ENCODE measurements around the gene ICAM2.
A peak's percentile ranks its signal among the peaks of the same experiment; 100 is the strongest.
"Not testable (repeated sequence)": the region's sequence is repeated elsewhere in the genome, so short reads cannot be mapped to it uniquely, and the experiment has no call there.

ICAM2 gene

DNA sequence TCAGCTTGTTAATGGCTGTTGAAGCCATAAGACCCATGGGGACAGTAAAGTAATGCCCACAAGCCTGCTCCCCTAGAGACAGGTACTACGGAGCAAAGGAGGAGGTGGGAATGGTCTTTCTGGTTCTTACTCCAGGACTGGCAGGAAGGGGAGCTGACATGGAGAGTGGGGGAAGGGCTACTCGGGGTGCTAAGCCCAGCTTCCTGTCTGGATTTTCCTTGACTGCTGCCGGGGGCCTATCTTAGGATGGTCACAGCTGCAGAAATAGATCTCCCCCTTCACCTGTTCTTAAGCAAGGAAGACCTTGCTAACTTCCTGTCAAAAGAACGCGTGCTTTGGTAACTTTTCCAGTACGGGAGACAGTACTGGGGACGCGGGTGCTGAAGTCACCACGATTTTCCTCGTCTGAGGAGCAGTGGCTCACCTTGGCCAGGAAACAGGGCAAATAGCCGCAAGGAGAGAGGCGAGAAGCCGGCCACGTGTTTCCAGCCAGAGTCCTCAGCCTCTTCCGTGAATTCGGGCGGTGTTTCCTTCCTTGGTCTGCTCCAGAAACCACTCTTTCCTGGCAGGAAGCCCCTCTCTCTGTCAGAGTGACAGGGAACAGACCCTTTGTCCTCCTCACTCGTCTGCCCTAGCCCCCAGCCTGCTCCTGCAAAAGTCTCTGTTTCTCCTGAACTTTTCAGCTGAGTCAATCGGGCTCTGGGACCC is 22.9 kb downstream of the ICAM2 start:
- no peak for DNase-seq (ENCODE audit: low spot score)

DNA sequence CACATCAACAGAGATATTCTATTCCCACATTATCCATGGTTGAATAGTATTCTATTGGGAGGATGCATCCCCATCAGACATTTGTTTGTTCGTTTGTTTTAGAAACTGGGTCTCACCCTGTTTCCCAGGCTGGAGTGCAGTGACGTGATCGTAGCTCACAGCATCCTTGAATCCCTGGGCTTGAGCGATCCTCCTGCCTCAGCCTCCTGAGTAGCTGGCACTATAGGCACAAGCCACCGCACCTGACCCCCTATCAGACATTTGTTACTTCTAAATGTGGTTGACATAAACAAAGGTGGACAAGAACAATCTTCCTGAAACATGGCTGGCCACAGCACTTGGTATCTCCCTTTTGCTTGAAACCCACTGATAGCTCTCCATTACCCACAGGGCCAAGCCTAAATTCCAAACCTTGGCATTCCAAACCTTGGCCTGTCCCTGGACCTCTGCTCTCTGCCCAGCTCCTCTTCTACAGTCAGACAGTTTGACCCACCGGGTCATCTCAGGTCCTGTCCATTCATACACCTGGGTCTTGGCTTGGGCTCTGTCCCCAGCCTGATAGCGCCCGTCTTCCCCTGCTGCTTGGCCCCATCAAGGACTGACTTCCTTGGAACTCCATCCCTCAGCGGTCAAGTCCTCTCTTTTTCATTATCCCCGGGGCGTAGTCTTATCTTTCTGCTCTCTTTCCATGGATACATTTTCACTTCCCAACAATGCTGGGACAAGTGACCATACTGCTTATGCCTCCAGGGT is 23.8 kb downstream of the ICAM2 start:
- DNase-seq (ENCODE audit: low spot score), result no peak

DNA sequence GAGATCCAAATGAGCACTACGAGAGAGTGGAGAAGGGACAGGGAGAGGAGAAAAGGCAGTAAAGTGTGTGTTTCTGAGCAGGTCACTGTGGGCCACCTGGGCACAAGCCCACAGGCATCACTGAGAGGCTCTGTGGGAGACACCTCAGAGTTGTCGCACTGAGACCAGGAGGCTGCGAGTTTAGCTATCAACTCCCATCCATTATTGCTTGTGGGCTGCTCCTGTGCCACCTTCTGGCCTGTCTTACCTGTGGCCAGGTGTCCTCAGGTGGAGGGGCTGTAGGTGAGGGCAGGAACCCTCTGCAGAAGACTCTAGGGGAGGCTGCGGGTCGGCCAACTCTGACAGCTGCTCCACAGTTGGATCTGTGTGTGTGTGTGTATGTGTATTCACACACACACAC is 24.8 kb downstream of the ICAM2 start:
- DNase-seq (ENCODE audit: low spot score), result no peak

GRCh38 chr17:63993368-63993985 is 27.0 kb downstream of the ICAM2 start:
- no peak for DNase-seq (ENCODE audit: low spot score)

DNA sequence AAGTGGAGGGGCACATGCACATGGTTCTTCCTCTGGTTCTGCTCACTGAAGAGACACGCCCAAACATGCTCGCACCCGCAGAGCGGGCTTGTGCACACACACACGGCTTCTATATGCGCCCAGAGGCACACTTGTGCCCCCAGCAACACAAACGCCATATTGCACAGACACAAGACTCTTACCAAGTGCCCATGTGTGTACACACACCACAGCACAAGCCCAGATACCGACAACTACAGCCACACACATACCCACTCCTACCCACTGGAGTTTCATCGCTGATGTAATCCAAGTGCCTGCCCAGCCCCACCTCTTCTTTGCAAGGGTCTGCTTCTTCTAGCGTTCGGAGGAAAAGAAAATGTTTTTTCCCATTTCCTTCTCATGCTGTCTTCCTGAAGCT is 28.8 kb downstream of the ICAM2 start:
- DNase-seq (ENCODE audit: low spot score), result no peak

DNA sequence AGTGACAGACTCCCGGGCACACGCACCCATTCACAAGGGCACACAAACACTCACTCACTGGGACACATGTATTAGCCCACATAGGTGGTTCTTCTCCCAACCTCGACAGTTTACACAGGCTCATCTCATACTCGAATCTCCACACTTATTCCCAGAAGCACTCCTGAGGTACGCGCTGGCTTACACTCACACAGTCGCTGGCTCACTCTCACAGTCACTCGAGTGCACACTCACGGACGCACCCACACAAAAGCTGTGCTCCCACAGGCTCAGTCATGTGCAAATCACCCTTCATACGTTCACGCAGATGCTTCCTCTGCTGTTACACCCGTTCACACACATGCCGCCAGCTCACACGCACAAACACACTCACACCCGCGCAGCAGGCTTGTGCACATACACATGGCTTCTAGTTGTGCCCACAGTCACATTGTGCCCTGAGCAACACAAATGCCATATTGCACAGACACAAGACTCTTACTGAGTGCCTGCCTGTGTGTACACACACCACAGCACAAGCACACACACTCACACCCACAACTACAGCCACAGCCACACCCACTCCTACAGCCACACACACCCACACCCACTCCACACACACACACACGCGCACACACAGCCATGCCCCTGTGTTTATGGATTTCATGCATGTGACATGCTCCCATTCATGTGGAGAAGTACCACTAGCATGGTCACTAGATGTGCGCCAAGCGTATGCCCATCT is 30.6 kb downstream of the ICAM2 start:
- no peak for DNase-seq (ENCODE audit: low spot score)

GRCh38 chr17:63988741-63989621 is 31.5 kb downstream of the ICAM2 start:
- no peak for DNase-seq (ENCODE audit: low spot score)

DNA sequence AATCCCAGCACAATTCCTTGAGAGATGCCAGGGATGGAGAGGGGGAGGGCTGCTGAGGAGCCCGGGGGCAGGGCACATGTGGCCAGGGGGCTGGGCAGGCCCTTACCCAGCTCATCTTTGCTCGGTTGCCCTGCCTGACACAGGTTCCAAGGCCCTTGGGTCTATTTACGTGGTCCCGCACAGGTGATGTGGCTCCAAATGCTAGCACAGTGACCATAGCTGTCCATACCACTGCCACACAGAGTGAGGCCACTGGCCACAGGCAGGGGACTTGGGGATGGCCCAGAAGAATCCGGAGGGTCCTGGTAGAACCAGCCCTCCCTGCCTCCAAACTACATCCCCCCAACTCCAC is 32.3 kb downstream of the ICAM2 start:
- DNase-seq (ENCODE audit: low spot score), result no peak

DNA sequence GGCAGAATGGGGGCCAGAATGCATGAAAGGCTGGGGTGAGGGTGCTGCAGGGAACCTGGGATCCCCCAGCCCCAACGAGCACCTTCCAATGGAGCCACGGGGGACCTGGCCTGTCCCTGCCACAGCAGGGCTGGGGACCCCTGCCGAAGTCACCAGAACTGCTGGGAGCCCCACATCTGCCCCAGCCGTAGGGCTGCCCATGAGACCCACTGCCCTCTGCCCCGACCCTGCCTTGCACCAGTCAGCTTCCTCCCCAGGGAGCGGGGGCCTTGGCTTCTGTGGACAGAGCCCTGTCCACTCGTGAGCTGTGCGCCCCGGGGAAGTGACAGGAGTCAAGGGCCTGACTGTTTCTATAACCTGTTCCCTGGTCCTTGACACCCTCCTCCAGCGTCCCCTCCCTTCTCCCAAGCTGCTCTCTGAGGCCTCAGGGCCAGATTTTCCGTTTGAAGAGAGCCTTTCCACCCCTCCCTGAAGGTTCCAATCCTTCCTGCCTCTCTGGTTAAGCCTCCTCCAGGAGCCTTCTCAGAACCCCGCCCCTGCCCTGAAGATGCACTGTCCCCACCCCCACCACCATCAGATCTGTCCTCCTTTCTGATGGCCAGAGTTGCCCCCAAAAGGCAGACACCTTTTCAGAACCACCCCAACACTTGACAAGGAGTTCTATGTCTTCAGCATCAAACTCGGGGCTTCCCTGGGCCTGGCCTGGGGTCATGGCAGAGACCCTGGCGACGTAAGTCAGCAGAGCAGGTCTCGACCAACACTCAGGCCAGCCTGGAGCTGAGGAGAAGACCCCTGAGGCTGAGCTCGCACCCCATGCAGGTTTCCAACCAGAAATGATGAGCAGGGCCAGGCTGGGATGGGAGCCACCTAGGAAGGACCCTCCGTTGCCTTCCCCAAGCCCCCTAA is 33.0 kb downstream of the ICAM2 start:
- DNase-seq (ENCODE audit: low spot score), result no peak

DNA sequence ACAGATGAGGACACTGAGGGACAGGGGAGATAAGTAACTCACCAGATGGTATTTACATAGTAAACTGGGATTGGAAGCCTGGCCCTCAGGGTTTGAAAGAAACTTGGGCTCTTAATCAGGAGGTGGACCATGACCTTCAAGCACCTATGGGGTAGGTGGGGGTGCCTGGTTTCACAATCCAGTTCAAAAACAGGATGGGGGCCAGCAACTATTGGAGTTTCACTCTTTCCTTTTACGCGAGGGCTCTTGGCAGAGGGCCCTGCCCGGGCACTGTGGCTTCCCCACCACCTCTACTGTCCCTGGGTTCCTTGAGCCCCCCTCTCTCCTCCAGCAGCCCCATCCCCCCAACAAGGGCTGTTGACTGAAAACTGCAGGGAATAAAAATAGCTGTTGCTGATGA is 33.6 kb downstream of the ICAM2 start:
- no peak for DNase-seq (ENCODE audit: low spot score)

GRCh38 chr17:63985387-63986140 is 34.9 kb downstream of the ICAM2 start:
- DNase-seq (ENCODE audit: low spot score), result no peak

GRCh38 chr17:63984651-63985386 is 35.6 kb downstream of the ICAM2 start:
- DNase-seq (ENCODE audit: low spot score), result no peak

DNA sequence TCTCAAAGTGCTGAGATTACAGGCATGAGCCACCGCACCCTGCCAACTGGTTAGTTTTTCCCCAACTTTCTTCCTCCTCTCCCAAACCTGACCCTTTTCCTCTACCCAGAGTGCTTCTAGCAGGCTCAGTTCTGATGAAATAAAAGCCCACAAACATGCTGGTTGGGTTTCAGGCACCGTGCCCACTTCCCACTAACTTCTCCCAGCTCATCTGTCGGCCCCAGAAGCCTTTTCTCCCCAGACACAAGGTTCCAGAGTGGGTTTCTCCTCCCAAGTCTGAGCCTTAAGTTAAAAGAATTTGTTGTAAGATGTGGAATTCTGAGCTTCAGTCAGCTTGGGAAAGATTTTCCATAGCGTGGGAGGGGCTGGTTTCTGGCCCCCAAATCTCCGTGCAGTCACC is 36.2 kb downstream of the ICAM2 start:
- no peak for DNase-seq (ENCODE audit: low spot score)

GRCh38 chr17:63983320-63983719 is 37.1 kb downstream of the ICAM2 start:
- no peak for DNase-seq (ENCODE audit: low spot score)

GRCh38 chr17:63982641-63983040 is 37.8 kb downstream of the ICAM2 start:
- not testable (repeated sequence) for DNase-seq (ENCODE audit: low spot score)

- no peak for DNase-seq (ENCODE audit: low spot score)
Measured at GRCh38 chr17:63978272-63979200, 41.9 kb downstream of the ICAM2 start.

DNA sequence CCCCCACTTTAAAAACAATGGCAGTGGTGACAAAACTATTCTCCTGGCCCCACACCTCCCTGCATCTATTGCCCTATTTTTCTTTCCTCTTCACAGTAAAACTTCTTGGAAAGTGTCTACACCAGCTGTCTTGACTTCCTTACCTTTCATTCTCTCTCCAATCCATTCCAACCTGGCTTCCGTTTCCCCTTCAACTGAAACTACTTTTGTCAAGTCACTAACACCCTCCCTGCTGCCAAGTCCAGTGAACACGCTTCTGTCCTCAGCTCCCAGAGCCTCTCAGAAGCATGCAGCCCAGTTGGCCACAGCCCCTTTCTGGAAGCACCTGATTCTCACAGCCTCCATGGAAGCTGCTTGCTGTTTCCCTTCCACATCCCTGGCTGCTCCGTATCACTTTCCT is 43.7 kb downstream of the ICAM2 start:
- peak; percentile 33 for DNase-seq (ENCODE audit: low spot score)

- DNase-seq (ENCODE audit: low spot score), result no peak
Measured at GRCh38 chr17:63975541-63976092, 44.8 kb downstream of the ICAM2 start.
